ENCODE measurements around the gene SYTL3.
A peak's percentile ranks its signal among the peaks of the same experiment; 100 is the strongest.

Gene SYTL3

GRCh38 chr6:158756977-158757752, 107.3 kb downstream of the SYTL3 start:
- Histone ChIP-seq H2AFZ (ENCODE audit: insufficient read depth, low read length, poor library complexity) (no peak overlapping the region), H3K9me3 (ENCODE audit: insufficient read depth, low read depth, low read length) (no peaks in the 10 kb centered on the region), H2AK5ac (ENCODE audit: low read length) (peak overlapping the region; percentile 62), H2BK120ac (ENCODE audit: insufficient read depth, low read length, poor library complexity) (no peak overlapping the region), H4K8ac (ENCODE audit: low read depth, low read length) (no peak overlapping the region), H3K79me2 (ENCODE audit: control insufficient read depth, insufficient read depth, low read length, poor library complexity) (no peaks in the 10 kb centered on the region), H3K36me3 (ENCODE audit: control insufficient read depth in 1 of 2, insufficient read depth in 2 of 2, low read length in 2 of 2) (no peaks in the 10 kb centered on the region), H4K91ac (ENCODE audit: low read depth, low read length) (peak overlapping the region; percentile 15), H3K4me1 (ENCODE audit: control insufficient read depth in 1 of 2, insufficient read depth in 2 of 2, low read length in 2 of 2) (peaks cover 28 to 31% of the 10 kb centered on the region in 2 experiments), H3K79me1 (ENCODE audit: low read length) (peaks cover 8% of the 10 kb centered on the region), H3K27ac (ENCODE audit: low read depth, low read length) (no peak overlapping the region), H3K14ac (ENCODE audit: low read length) (no peak overlapping the region), H2BK5ac (ENCODE audit: low read depth, low read length, poor library complexity) (no peak overlapping the region), H3K23ac (ENCODE audit: low read length) (no peak overlapping the region), H3K4me3 (ENCODE audit: low read depth, low read length) (no peak overlapping the region), H3K9ac (ENCODE audit: low read length) (no peak overlapping the region), H4K12ac (ENCODE audit: low read depth, low read length) (no peak overlapping the region), H2BK12ac (ENCODE audit: low read length) (no peak overlapping the region), H3K27me3 (ENCODE audit: insufficient read depth, low read length) (no peaks in the 10 kb centered on the region), H3K18ac (ENCODE audit: low read length) (no peak overlapping the region), H3K4ac (ENCODE audit: low read depth, low read length) (no peak overlapping the region), H3K4me2 (ENCODE audit: low read length) (no peak overlapping the region)
- DNase-seq = peak in 1 of 2 donors; percentile 10
- no CpG with 5 or more reads among the region's 25 CpGs for WGBS (ENCODE audit: extremely low coverage, insufficient coverage, insufficient read length)

GRCh38 chr6:158757753-158758090, 107.9 kb downstream of the SYTL3 start:
- H3K36me3 ChIP-seq (ENCODE audit: control insufficient read depth in 1 of 2, insufficient read depth in 2 of 2, low read length in 2 of 2) = no peaks in the 10 kb centered on the region
- no peak overlapping the region for H3K4me3 ChIP-seq (ENCODE audit: low read depth, low read length)
- no peak overlapping the region for H3K27ac ChIP-seq (ENCODE audit: low read depth, low read length)
- H3K79me2 ChIP-seq (ENCODE audit: control insufficient read depth, insufficient read depth, low read length, poor library complexity) = no peaks in the 10 kb centered on the region
- H3K23ac ChIP-seq (ENCODE audit: low read length) = no peak overlapping the region
- peak overlapping the region; percentile 11 for H2BK12ac ChIP-seq (ENCODE audit: low read length)
- H4K91ac ChIP-seq (ENCODE audit: low read depth, low read length) = peak overlapping the region; percentile 38
- H2BK5ac ChIP-seq (ENCODE audit: low read depth, low read length, poor library complexity) = no peak overlapping the region
- H3K4me2 ChIP-seq (ENCODE audit: low read length) = no peak overlapping the region
- no peaks in the 10 kb centered on the region for H3K27me3 ChIP-seq (ENCODE audit: insufficient read depth, low read length)
- H4K12ac ChIP-seq (ENCODE audit: low read depth, low read length) = no peak overlapping the region
- peak overlapping the region; percentile 49 for H4K8ac ChIP-seq (ENCODE audit: low read depth, low read length)
- no peaks in the 10 kb centered on the region for H3K9me3 ChIP-seq (ENCODE audit: insufficient read depth, low read depth, low read length)
- H3K14ac ChIP-seq (ENCODE audit: low read length) = no peak overlapping the region
- DNase-seq = peak in 1 of 2 donors; percentile 13
- peaks cover 24 to 28% of the 10 kb centered on the region in 2 experiments for H3K4me1 ChIP-seq (ENCODE audit: control insufficient read depth in 1 of 2, insufficient read depth in 2 of 2, low read length in 2 of 2)
- peak overlapping the region; percentile 0 for H2BK120ac ChIP-seq (ENCODE audit: insufficient read depth, low read length, poor library complexity)
- peaks cover 4% of the 10 kb centered on the region for H3K79me1 ChIP-seq (ENCODE audit: low read length)
- H2AFZ ChIP-seq (ENCODE audit: insufficient read depth, low read length, poor library complexity) = no peak overlapping the region
- peak overlapping the region; percentile 66 for H2AK5ac ChIP-seq (ENCODE audit: low read length)
- H3K9ac ChIP-seq (ENCODE audit: low read length) = no peak overlapping the region
- H3K4ac ChIP-seq (ENCODE audit: low read depth, low read length) = no peak overlapping the region
- WGBS (ENCODE audit: extremely low coverage, insufficient coverage, insufficient read length) = no CpG with 5 or more reads among the region's 9 CpGs
- H3K18ac ChIP-seq (ENCODE audit: low read length) = peak overlapping the region; percentile 44

GRCh38 chr6:158758451-158758860, 108.6 kb downstream of the SYTL3 start:
- Histone ChIP-seq H3K4me1 (ENCODE audit: control insufficient read depth in 1 of 2, insufficient read depth in 2 of 2, low read length in 2 of 2) (peaks cover 28% of the 10 kb centered on the region in 2 experiments), H3K4me2 (ENCODE audit: low read length) (no peak overlapping the region)

GRCh38 chr6:158758941-158759479, 109.2 kb downstream of the SYTL3 start:
- WGBS (ENCODE audit: extremely low coverage, insufficient coverage, insufficient read length) = no CpG with 5 or more reads among the region's 18 CpGs
- Histone ChIP-seq H3K4me1 (ENCODE audit: control insufficient read depth in 1 of 2, insufficient read depth in 2 of 2, low read length in 2 of 2) (peaks cover 28% of the 10 kb centered on the region in 2 experiments), H3K79me2 (ENCODE audit: control insufficient read depth, insufficient read depth, low read length, poor library complexity) (no peaks in the 10 kb centered on the region), H3K14ac (ENCODE audit: low read length) (no peak overlapping the region), H3K18ac (ENCODE audit: low read length) (peak overlapping the region; percentile 16), H2AK5ac (ENCODE audit: low read length) (peak overlapping the region; percentile 31), H3K36me3 (ENCODE audit: control insufficient read depth in 1 of 2, insufficient read depth in 2 of 2, low read length in 2 of 2) (peaks cover 3 to 7% of the 10 kb centered on the region in 2 experiments), H3K23ac (ENCODE audit: low read length) (no peak overlapping the region), H3K9ac (ENCODE audit: low read length) (no peak overlapping the region), H3K4me2 (ENCODE audit: low read length) (no peak overlapping the region), H3K4me3 (ENCODE audit: low read depth, low read length) (no peak overlapping the region), H2AFZ (ENCODE audit: insufficient read depth, low read length, poor library complexity) (no peak overlapping the region), H3K4ac (ENCODE audit: low read depth, low read length) (no peak overlapping the region), H3K79me1 (ENCODE audit: low read length) (peaks cover 4% of the 10 kb centered on the region), H2BK120ac (ENCODE audit: insufficient read depth, low read length, poor library complexity) (peak overlapping the region; percentile 35), H3K9me3 (ENCODE audit: insufficient read depth, low read depth, low read length) (no peaks in the 10 kb centered on the region), H2BK12ac (ENCODE audit: low read length) (peak overlapping the region; percentile 19), H2BK5ac (ENCODE audit: low read depth, low read length, poor library complexity) (no peak overlapping the region), H4K8ac (ENCODE audit: low read depth, low read length) (no peak overlapping the region), H4K91ac (ENCODE audit: low read depth, low read length) (peak overlapping the region; percentile 29), H4K12ac (ENCODE audit: low read depth, low read length) (no peak overlapping the region), H3K27me3 (ENCODE audit: insufficient read depth, low read length) (no peaks in the 10 kb centered on the region), H3K27ac (ENCODE audit: low read depth, low read length) (no peak overlapping the region)
- peak in 1 of 2 donors; percentile 50 for DNase-seq

More at GRCh38 chr6:158758451-158758860, 108.6 kb downstream of the SYTL3 start:
- peaks cover 4% of the 10 kb centered on the region for H3K79me1 ChIP-seq (ENCODE audit: low read length)
- peak overlapping the region; percentile 29 for H4K91ac ChIP-seq (ENCODE audit: low read depth, low read length)
- no peaks in the 10 kb centered on the region for H3K79me2 ChIP-seq (ENCODE audit: control insufficient read depth, insufficient read depth, low read length, poor library complexity)
- peaks cover 0 to 5% of the 10 kb centered on the region in 2 experiments for H3K36me3 ChIP-seq (ENCODE audit: control insufficient read depth in 1 of 2, insufficient read depth in 2 of 2, low read length in 2 of 2)
- no peak overlapping the region for H3K14ac ChIP-seq (ENCODE audit: low read length)
- no peak overlapping the region for H4K12ac ChIP-seq (ENCODE audit: low read depth, low read length)
- H3K4ac ChIP-seq (ENCODE audit: low read depth, low read length) = no peak overlapping the region
- H2AFZ ChIP-seq (ENCODE audit: insufficient read depth, low read length, poor library complexity) = no peak overlapping the region
- H3K4me3 ChIP-seq (ENCODE audit: low read depth, low read length) = no peak overlapping the region
- no peaks in the 10 kb centered on the region for H3K27me3 ChIP-seq (ENCODE audit: insufficient read depth, low read length)
- no peak overlapping the region for H3K27ac ChIP-seq (ENCODE audit: low read depth, low read length)
- no peak overlapping the region for H2BK5ac ChIP-seq (ENCODE audit: low read depth, low read length, poor library complexity)
- H2AK5ac ChIP-seq (ENCODE audit: low read length) = peak overlapping the region; percentile 14
- peak in 1 of 2 donors; percentile 49 for DNase-seq
- H2BK12ac ChIP-seq (ENCODE audit: low read length) = peak overlapping the region; percentile 10
- no peak overlapping the region for H3K23ac ChIP-seq (ENCODE audit: low read length)
- no peak overlapping the region for H4K8ac ChIP-seq (ENCODE audit: low read depth, low read length)
- H3K9me3 ChIP-seq (ENCODE audit: insufficient read depth, low read depth, low read length) = no peaks in the 10 kb centered on the region
- no peak overlapping the region for H3K18ac ChIP-seq (ENCODE audit: low read length)
- H2BK120ac ChIP-seq (ENCODE audit: insufficient read depth, low read length, poor library complexity) = no peak overlapping the region
- no peak overlapping the region for H3K9ac ChIP-seq (ENCODE audit: low read length)
- no CpG with 5 or more reads among the region's 9 CpGs for WGBS (ENCODE audit: extremely low coverage, insufficient coverage, insufficient read length)

All from trophoblast cell (in vitro differentiated cells and primary cell).